OCI-LY7 (cell line): ENCODE measurements around the gene PHETA1. TPM values are rescaled to one million over a fixed set of nuclear protein-coding genes. Genes with fewer than 3 reads are reported as not detected.

Experiments
- BruUV-seq: library from RNA; stranded (reverse); fragments of 400-500 nt; replicated peaks from 2 replicates; lab custom pipeline; 2021; lab: Mats Ljungman, UMichigan
- CTCF ChIA-PET: fragments of 300-600 bp; sonication (Branson Sonifier 250); formaldehyde crosslinking; loops from one replicate; lab custom pipeline; 2022; ENCODE audit warnings: antibody characterized with exemption; ENCODE audit not compliant: unreplicated experiment; lab: Charles Lee
- POLR2A ChIA-PET: fragments of 300-600 bp; sonication (Branson Sonifier 250); formaldehyde crosslinking; loops from one replicate; lab custom pipeline; 2022; ENCODE audit warnings: antibody characterized with exemption; lab: Charles Lee
- DNase-seq: peaks from one replicate; pipeline ENCODE4 v3.0.0-alpha.2; 2015; ENCODE audit warnings: low spot score
- H2AFZ ChIP-seq: fragments of 200-600 bp; sonication (generic), shearing (Covaris generic); 2 replicates; pipeline ENCODE4 v1.6.1; 2014; ENCODE audit warnings: mild to moderate bottlenecking, antibody characterized with exemption, low read length, moderate library complexity
- H3K27ac ChIP-seq: fragments of 200-600 bp; sonication (generic); 2 replicates; pipeline ENCODE4 v1.5.1; 2014; ENCODE audit warnings: mixed run types, low read depth, mild to moderate bottlenecking, moderate library complexity, low read length, inconsistent platforms; ENCODE audit not compliant: poor library complexity, severe bottlenecking
- H3K36me3 ChIP-seq: fragments of 200-600 bp; sonication (generic); 2 replicates; pipeline ENCODE4 v1.6.1; 2014; ENCODE audit warnings: mild to moderate bottlenecking, antibody characterized with exemption, low read length, moderate library complexity, mixed read lengths; ENCODE audit not compliant: insufficient read depth
- H3K4me1 ChIP-seq: fragments of 200-600 bp; sonication (generic); 2 replicates; pipeline ENCODE4 v1.5.1; 2014; ENCODE audit warnings: mild to moderate bottlenecking, low read length; ENCODE audit not compliant: insufficient read depth, poor library complexity, severe bottlenecking
- H3K4me2 ChIP-seq: fragments of 200-600 bp; sonication (generic); 2 replicates; pipeline ENCODE4 v1.6.1; 2014; ENCODE audit warnings: mild to moderate bottlenecking, low read length
- H3K4me3 ChIP-seq: fragments of 200-600 bp; sonication (generic); 2 replicates; pipeline ENCODE4 v1.5.1; 2014; ENCODE audit warnings: mild to moderate bottlenecking, low read depth, low read length; ENCODE audit not compliant: poor library complexity, severe bottlenecking
- H3K79me2 ChIP-seq: fragments of 200-600 bp; sonication (generic); 2 replicates; pipeline ENCODE4 v1.6.1; 2016; ENCODE audit warnings: low read depth, mild to moderate bottlenecking, low read length, moderate library complexity, mixed read lengths; ENCODE audit not compliant: insufficient read depth
- H3K9me2 ChIP-seq: fragments of 200-600 bp; sonication (generic); 2 replicates; pipeline ENCODE4 v1.6.1; 2016; ENCODE audit warnings: mild to moderate bottlenecking, low read length, mixed read lengths; ENCODE audit not compliant: insufficient read depth
- H3K9me3 ChIP-seq: fragments of 200-600 bp; sonication (generic); 2 replicates; pipeline ENCODE4 v1.6.1; 2014; ENCODE audit warnings: mild to moderate bottlenecking, mixed run types, low read length, mixed read lengths
- H4K20me1 ChIP-seq: fragments of 200-600 bp; sonication (generic); 2 replicates; pipeline ENCODE4 v1.6.1; 2014; ENCODE audit warnings: mild to moderate bottlenecking, antibody characterized with exemption, low read length, moderate library complexity, mixed read lengths; ENCODE audit not compliant: insufficient read depth
- CTCF ChIP-seq: fragments of 200-600 bp; sonication (generic); conservative IDR thresholded peaks from 2 replicates; pipeline ENCODE4 v1.5.1; 2014; ENCODE audit warnings: mild to moderate bottlenecking, antibody characterized with exemption, low read length, moderate library complexity, mixed read lengths
- EZH2phosphoT487 ChIP-seq: fragments of 200-600 bp; sonication (generic); IDR thresholded peaks from 2 replicates; pipeline ENCODE4 v1.6.1; 2018; ENCODE audit warnings: low read depth, borderline replicate concordance, mild to moderate bottlenecking, mixed run types, antibody characterized with exemption, low read length, moderate library complexity, mixed read lengths
- intact Hi-C: fragments of 100-400 bp; cut with micrococcal nuclease; formaldehyde crosslinking; loops from one replicate; pipeline ENCODE4 v1.10.0; 2022; ENCODE audit not compliant: unreplicated experiment
- total RNA-seq, 2 experiments: library from RNA; depleted of rRNA in 1 of 2; stranded (reverse); fragments of >200 nt in 1 of 2; shearing (Covaris generic) in 1 of 2; gene quantifications; 2 replicates each; pipeline ENCODE4 v1.2.3, GENCODE V29; 2014 to 2022

PHETA1 gene
- total RNA-seq, 2 experiments from 2014 or later = 0.73 to 2.7 TPM

GRCh38 chr12:111355201-111355925, 13.5 kb downstream of the PHETA1 start:
- H3K27ac ChIP-seq = no peak overlapping the region
- H3K79me2 ChIP-seq = no peaks in the 10 kb centered on the region
- H3K9me2 ChIP-seq = no peaks in the 10 kb centered on the region
- peak overlapping the region; percentile 30 for H3K4me2 ChIP-seq
- no peak overlapping the region for H3K4me3 ChIP-seq
- H3K4me1 ChIP-seq = peaks cover 9% of the 10 kb centered on the region
- H4K20me1 ChIP-seq = no peaks in the 10 kb centered on the region
- H3K9me3 ChIP-seq = no peaks in the 10 kb centered on the region
- no TSS peak for BruUV-seq
- CTCF ChIA-PET = no interaction called here
- no peaks in the 10 kb centered on the region for H3K36me3 ChIP-seq
- POLR2A ChIA-PET = no interaction called here
- no peak for TF ChIP-seq CTCF
- TF ChIP-seq EZH2phosphoT487 = no peak
- DNase-seq = peak; percentile 40
- intact Hi-C loops = no loop called here
- H2AFZ ChIP-seq = peak overlapping the region; percentile 46; the same call in 1 of the 2 replicates

GRCh38 chr12:111354511-111354910, 14.4 kb downstream of the PHETA1 start:
- POLR2A ChIA-PET = no interaction called here
- CTCF ChIA-PET = no interaction called here
- H3K79me2 ChIP-seq = no peaks in the 10 kb centered on the region
- H3K9me2 ChIP-seq = no peaks in the 10 kb centered on the region
- H3K36me3 ChIP-seq = no peaks in the 10 kb centered on the region
- no peak overlapping the region for H3K27ac ChIP-seq
- H2AFZ ChIP-seq = no peak overlapping the region
- no TSS peak for BruUV-seq
- no peak overlapping the region for H3K4me3 ChIP-seq
- no peak for DNase-seq
- no peaks in the 10 kb centered on the region for H4K20me1 ChIP-seq
- intact Hi-C loops = no loop called here
- peaks cover 9% of the 10 kb centered on the region for H3K4me1 ChIP-seq
- TF ChIP-seq EZH2phosphoT487 (no peak), CTCF (no peak)
- H3K9me3 ChIP-seq = no peaks in the 10 kb centered on the region
- H3K4me2 ChIP-seq = no peak overlapping the region

GRCh38 chr12:111353603-111354295, 15.1 kb downstream of the PHETA1 start:
- no peak for DNase-seq
- H3K4me1 ChIP-seq = peaks cover 9% of the 10 kb centered on the region
- no peaks in the 10 kb centered on the region for H4K20me1 ChIP-seq
- POLR2A ChIA-PET = no interaction called here
- 0 out of 2 replicates have a peak, but pooled peaks cover 3% of the 10 kb centered on the region for H3K9me3 ChIP-seq
- no peak overlapping the region for H3K4me3 ChIP-seq
- TF ChIP-seq CTCF (no peak), EZH2phosphoT487 (no peak)
- H3K27ac ChIP-seq = no peak overlapping the region
- no peaks in the 10 kb centered on the region for H3K79me2 ChIP-seq
- H3K4me2 ChIP-seq = no peak overlapping the region
- no peak overlapping the region for H2AFZ ChIP-seq
- CTCF ChIA-PET = no interaction called here
- no TSS peak for BruUV-seq
- H3K36me3 ChIP-seq = no peaks in the 10 kb centered on the region
- H3K9me2 ChIP-seq = no peaks in the 10 kb centered on the region
- intact Hi-C loops = no loop called here
